Measurements from ENCODE around the gene JAG2.

The JAG2 gene

DNA sequence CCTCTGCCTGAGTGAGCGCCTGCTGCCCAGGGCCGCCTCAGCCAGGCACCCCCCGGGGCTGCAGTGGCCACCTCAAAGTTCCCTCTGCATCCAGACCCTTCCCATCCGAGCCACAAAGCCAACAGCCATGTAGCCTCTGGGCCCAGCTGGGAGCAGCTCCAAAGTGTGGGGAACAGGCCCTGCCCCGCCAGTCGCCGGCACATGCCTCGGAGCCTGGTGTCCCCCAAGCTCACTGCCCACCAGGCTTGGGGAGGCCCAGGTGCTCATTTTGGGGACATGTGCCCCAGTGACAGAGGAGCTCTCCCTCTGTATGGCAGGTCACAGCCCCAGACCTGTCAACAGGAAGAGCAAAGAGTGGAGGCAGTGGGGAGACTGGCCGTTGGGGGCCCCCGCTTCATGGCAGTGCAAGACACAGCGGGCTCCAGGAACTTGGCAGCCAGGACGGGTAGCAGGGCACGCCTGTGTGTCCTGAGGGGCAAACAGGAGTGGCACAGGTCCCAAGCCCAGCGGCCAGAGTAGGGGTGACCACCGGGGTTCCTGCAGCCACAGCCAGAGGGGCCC, 29.9 kb downstream of the JAG2 start:
- DNase-seq (ENCODE audit: low read depth): no peak

- DNase-seq (ENCODE audit: low read depth): no peak
Measured at GRCh38 chr14:105138021-105138541, 30.5 kb downstream of the JAG2 start.

GRCh38 chr14:105137481-105138020, 31.0 kb downstream of the JAG2 start:
- DNase-seq (ENCODE audit: low read depth): no peak

DNA sequence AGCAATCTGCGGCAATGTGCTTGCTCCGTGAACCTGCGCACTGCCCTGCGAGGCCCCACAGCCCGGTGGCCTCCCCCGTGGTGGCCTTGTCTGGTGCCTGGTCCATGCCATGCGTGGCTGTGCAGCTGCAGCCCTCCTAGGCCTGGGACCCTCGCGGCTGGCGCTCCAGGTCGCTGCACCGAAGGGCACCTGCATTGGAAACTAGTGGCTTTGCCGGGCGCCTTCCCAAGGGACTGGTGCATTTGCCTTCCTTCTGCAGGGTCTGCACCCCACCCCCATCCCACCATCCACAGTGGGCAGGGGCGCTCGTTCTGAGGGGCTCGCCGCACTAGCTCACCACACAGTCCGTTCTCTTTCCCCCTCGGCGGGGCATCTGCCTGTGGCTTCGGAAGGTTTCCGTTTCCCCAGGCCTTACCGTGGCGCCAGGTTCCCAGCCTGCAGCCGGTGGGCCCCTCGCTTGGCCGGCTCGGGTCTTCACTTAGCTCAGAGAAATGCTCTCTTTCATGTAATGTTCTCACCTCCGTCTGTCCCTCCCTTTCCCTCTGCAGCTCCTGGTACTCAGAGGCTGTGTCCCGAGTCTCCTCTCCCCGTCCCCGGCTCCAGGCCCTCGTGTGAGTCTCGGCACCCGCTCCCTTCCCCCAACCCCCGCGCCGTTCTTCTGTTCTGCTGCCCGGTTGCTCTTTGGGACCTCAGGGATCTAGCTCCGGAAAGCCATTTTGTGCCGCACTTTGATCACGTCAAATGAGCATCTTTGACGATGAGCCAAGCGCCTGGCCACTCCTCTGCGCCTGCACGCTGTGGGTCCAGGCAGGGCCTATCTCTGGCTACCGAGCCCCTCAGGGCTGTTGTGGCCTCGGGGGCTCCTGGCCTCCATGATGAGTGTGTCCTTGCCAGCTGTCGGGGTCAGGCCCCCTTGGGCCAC, 31.9 kb downstream of the JAG2 start:
- DNase-seq (ENCODE audit: low read depth): no peak

DNA sequence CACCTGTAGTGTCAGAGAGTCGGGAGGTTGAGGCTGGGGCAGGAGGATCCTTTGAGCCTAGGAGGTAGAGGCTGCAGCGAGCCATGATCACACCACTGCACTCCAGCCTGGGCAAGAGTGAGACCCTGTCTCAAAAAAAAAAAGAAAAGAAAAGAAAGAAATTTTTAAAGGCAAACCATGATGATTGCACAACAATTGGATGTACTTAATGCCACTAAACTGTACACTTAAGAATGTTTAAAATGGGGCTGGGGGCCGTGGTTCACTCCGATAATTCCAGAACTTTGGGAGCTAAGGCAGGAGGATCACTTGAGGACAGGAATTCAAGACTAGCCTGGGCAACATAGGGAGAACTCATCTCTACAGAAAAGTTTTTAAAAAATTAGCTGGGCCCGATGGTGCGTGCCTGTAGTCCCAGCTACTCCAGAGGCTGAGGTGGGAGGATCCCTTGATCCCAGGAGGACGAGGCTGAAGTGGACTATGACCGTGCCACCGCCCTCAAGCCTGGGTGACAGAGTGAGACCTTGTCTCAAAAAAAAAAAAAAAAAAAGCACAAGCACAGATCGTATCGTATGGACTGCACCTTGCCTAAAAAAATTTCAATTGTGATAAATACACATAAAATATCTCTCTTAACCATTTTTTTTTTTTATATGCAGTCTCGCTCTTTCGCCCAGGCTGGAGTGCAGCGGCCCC, 32.7 kb downstream of the JAG2 start:
- no peak for DNase-seq (ENCODE audit: low read depth)

GRCh38 chr14:105132921-105133654, 35.5 kb downstream of the JAG2 start:
- DNase-seq (ENCODE audit: low read depth): no peak

- DNase-seq (ENCODE audit: low read depth): no peak
Measured at GRCh38 chr14:105131241-105131640, 37.3 kb downstream of the JAG2 start.

GRCh38 chr14:105128059-105128458, 40.5 kb downstream of the JAG2 start:
- no peak for DNase-seq (ENCODE audit: low read depth)

GRCh38 chr14:105126981-105127329, 41.6 kb downstream of the JAG2 start:
- no peak for DNase-seq (ENCODE audit: low read depth)

- DNase-seq (ENCODE audit: low read depth): no peak
Measured at GRCh38 chr14:105126126-105126980, 42.2 kb downstream of the JAG2 start.

GRCh38 chr14:105124823-105125222, 43.8 kb downstream of the JAG2 start:
- DNase-seq (ENCODE audit: low read depth): no peak

DNA sequence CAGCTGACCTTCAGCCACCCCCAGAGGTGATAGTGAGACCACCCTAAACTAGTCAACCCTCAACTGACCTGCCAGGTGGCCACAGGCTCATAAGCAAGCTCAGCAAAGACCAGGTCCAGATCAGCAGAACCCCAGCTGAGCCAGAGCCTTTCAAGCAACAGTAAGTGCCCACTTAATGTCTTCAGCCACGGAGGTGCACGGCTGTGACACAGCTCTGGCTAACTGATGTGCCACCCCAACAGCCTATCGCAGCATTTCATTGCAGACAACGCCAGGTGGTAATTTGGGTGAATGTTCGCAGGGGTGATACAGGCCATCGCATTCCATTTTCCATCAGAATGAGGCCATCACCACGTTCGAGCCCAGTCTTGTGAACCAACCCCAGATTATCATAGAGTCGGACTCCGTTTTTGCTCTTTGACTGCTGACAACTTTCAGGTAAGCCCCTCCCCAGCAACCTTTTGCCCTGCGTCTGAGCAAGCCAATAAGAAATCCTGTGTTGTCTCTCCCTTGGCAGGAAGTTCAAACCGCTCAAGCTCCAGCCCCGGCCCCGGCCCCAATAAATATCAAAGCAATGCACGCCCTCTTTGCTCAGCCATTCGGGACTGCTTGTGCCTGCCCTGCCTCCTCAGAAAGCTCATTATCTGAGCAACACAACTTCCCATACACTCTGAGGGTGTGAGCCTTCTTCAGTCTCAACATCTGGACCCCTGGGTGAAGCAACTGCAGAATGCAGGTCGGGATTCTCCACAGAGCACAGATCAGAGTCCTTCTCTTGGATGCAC, 44.4 kb downstream of the JAG2 start:
- no peak for DNase-seq (ENCODE audit: low read depth)

- no peak for DNase-seq (ENCODE audit: low read depth)
Measured at GRCh38 chr14:105123064-105123665, 45.4 kb downstream of the JAG2 start.

- DNase-seq (ENCODE audit: low read depth): no peak
Measured at GRCh38 chr14:105120056-105120455, 48.5 kb downstream of the JAG2 start.

- no peak for DNase-seq (ENCODE audit: low read depth)
Measured at GRCh38 chr14:105119408-105120025, 49.1 kb downstream of the JAG2 start.

DNA sequence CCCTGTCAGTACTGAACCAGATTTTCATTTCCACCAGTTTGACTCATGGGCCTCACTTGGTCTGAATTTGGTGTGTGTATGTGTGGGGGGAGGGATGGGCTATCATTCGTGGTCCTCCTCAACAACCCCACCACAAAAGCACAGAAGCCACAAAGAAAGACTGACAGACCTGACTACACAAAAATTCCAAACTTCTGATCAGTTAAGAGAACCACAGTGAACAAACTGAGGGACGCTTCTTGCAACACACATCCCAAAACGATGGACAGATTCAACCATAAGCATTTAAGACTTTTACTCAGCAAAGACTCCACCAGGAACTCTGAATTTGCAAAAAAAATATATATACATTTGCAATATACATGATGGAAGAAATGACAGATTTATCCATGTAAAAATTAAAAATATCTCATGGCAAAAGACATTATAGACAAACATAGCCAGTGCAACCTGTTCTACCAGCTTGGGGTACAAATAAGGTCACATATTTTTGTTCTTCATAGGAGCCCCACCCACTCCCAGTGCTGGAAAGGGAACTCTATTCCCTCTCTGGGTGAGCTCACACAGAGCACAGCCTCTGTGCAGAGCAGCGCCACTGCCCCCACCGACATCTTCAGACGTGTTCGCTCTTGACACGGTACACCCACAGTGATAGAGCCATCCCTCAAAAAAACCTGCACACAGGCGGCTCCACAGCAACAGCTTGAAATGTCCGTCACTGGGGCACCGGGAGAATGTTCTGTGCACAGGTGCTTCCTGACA, 49.7 kb downstream of the JAG2 start:
- DNase-seq (ENCODE audit: low read depth): no peak

GRCh38 chr14:105117710-105118385, 50.7 kb downstream of the JAG2 start:
- no peak for DNase-seq (ENCODE audit: low read depth)

GRCh38 chr14:105117257-105117646, 51.3 kb downstream of the JAG2 start:
- no peak for DNase-seq (ENCODE audit: low read depth)
